NCI-H2171 (cell line): ENCODE measurements around the gene GPT2.

Experiments
- DNase-seq: peaks from one replicate; lab custom pipeline; 2025; lab: John Stamatoyannopoulos, UW

The GPT2 gene

GRCh38 chr16:46898006-46898405 is 13.8 kb downstream of the GPT2 start:
- DNase-seq, result no peak

GRCh38 chr16:46899443-46900143 is 15.4 kb downstream of the GPT2 start:
- DNase-seq, result no peak

GRCh38 chr16:46900455-46901235 is 16.5 kb downstream of the GPT2 start:
- DNase-seq, result no peak

- no peak for DNase-seq
Observed at GRCh38 chr16:46901709-46902108, 17.5 kb downstream of the GPT2 start.

GRCh38 chr16:46903255-46903905 is 19.2 kb downstream of the GPT2 start:
- DNase-seq, result no peak

GRCh38 chr16:46904471-46904870 is 20.3 kb downstream of the GPT2 start:
- DNase-seq, result no peak

GRCh38 chr16:46906360-46907060 is 22.3 kb downstream of the GPT2 start:
- no peak for DNase-seq

- no peak for DNase-seq
Observed at GRCh38 chr16:46907061-46907774, 23.1 kb downstream of the GPT2 start.

GRCh38 chr16:46908540-46909372 is 24.6 kb downstream of the GPT2 start:
- DNase-seq, result no peak

GRCh38 chr16:46911038-46911437 is 26.9 kb downstream of the GPT2 start:
- DNase-seq, result no peak

- DNase-seq, result no peak
Observed at GRCh38 chr16:46911650-46912049, 27.5 kb downstream of the GPT2 start.

GRCh38 chr16:46914556-46915201 is 30.5 kb downstream of the GPT2 start:
- peak; percentile 74 for DNase-seq

GRCh38 chr16:46915483-46916025 is 31.4 kb downstream of the GPT2 start:
- no peak for DNase-seq

GRCh38 chr16:46916980-46917379 is 32.8 kb downstream of the GPT2 start:
- DNase-seq, result no peak

GRCh38 chr16:46918400-46918799 is 34.2 kb downstream of the GPT2 start:
- DNase-seq, result no peak

- DNase-seq, result peak; percentile 7
Observed at GRCh38 chr16:46918905-46919792, 35.0 kb downstream of the GPT2 start.

- no peak for DNase-seq
Observed at GRCh38 chr16:46920402-46921068, 36.4 kb downstream of the GPT2 start.

- no peak for DNase-seq
Observed at GRCh38 chr16:46922239-46922638, 38.1 kb downstream of the GPT2 start.
